IMR-90 (cell line): Measurements from ENCODE around the gene POMGNT1. TPM values are rescaled to one million over a fixed set of nuclear protein-coding genes. Genes with fewer than 3 reads are reported as not detected.
A peak's percentile ranks its signal among the peaks of the same experiment; 100 is the strongest.

ENCODE experiments used
- ATAC-seq: fragments of 200-7000 bp; cut with Tn5 transposase; 2 replicates; pipeline ENCODE4 v1.9.1; 2020; ENCODE audit warnings: low read depth, mild to moderate bottlenecking, moderate library complexity
- BruUV-seq: library from RNA; stranded (reverse); fragments of 400-500 nt; replicated peaks from 2 replicates; lab custom pipeline; 2021; lab: Mats Ljungman, UMichigan
- CTCF ChIA-PET: fragments of 300-600 bp; formaldehyde crosslinking; extraction: SDS; loops from one replicate; lab custom pipeline; 2021; ENCODE audit warnings: antibody characterized with exemption; lab: Yijun Ruan, JAX
- POLR2A ChIA-PET: fragments of 300-600 bp; sonication (Branson Sonifier 250); formaldehyde crosslinking; loops from one replicate; lab custom pipeline; 2022; ENCODE audit warnings: antibody characterized with exemption; ENCODE audit not compliant: unreplicated experiment; lab: Charles Lee
- DNase-seq: peaks from one replicate; pipeline ENCODE4 v3.0.0; 2013
- H2AFZ ChIP-seq: replicated peaks from 2 replicates; pipeline ENCODE3; 2013; ENCODE audit warnings: low read length, mild to moderate bottlenecking; ENCODE audit not compliant: poor library complexity
- H2AK5ac ChIP-seq: 2 replicates; pipeline ENCODE4 v1.6.1; 2013; ENCODE audit warnings: low read depth, low read length, inconsistent platforms
- H2AK9ac ChIP-seq: replicated peaks from 2 replicates; pipeline ENCODE3; 2013; ENCODE audit warnings: mild to moderate bottlenecking, low read depth, low read length, moderate library complexity; ENCODE audit not compliant: poor library complexity
- H2BK120ac ChIP-seq: 2 replicates; pipeline ENCODE4 v1.6.1; 2013; ENCODE audit warnings: low read depth, low read length, inconsistent platforms
- H2BK15ac ChIP-seq: 3 replicates; pipeline ENCODE4 v1.6.1; 2013; ENCODE audit warnings: low read depth, low read length, inconsistent platforms
- H2BK20ac ChIP-seq: 2 replicates; pipeline ENCODE4 v1.6.1; 2013; ENCODE audit warnings: low read depth, mild to moderate bottlenecking, inconsistent platforms, low read length, moderate library complexity
- H2BK5ac ChIP-seq: 2 replicates; pipeline ENCODE4 v1.6.1; 2013; ENCODE audit warnings: mild to moderate bottlenecking, low read depth, low read length, inconsistent platforms; ENCODE audit not compliant: poor library complexity, severe bottlenecking
- H3K14ac ChIP-seq: replicated peaks from 2 replicates; pipeline ENCODE4 v1.6.1; 2013; ENCODE audit warnings: low read depth, low read length, inconsistent platforms
- H3K18ac ChIP-seq: 2 replicates; pipeline ENCODE4 v1.6.1; 2013; ENCODE audit warnings: low read depth, low read length, control low read depth
- H3K23ac ChIP-seq: 2 replicates; pipeline ENCODE4 v1.6.1; 2013; ENCODE audit warnings: low read depth, low read length, inconsistent platforms
- H3K27ac ChIP-seq: 2 replicates; pipeline ENCODE4 v1.5.1; 2013; ENCODE audit warnings: mild to moderate bottlenecking, control low read depth, low read length; ENCODE audit not compliant: insufficient read depth
- H3K27me3 ChIP-seq: 2 replicates; pipeline ENCODE4 v1.6.1; 2013; ENCODE audit warnings: low read length; ENCODE audit not compliant: control insufficient read depth, insufficient read depth
- H3K36me3 ChIP-seq: 2 replicates; pipeline ENCODE4 v1.6.1; 2013; ENCODE audit warnings: low read length, mixed read lengths; ENCODE audit not compliant: control insufficient read depth, insufficient read depth
- H3K4ac ChIP-seq: 2 replicates; pipeline ENCODE4 v1.6.1; 2013; ENCODE audit warnings: low read depth, low read length, inconsistent platforms
- H3K4me1 ChIP-seq: 2 replicates; pipeline ENCODE4 v1.6.1; 2013; ENCODE audit warnings: low read length, mixed read lengths; ENCODE audit not compliant: control insufficient read depth, insufficient read depth
- H3K4me2 ChIP-seq: 2 replicates; pipeline ENCODE4 v1.6.1; 2013; ENCODE audit warnings: low read depth, mild to moderate bottlenecking, control low read depth, low read length, moderate library complexity
- H3K4me3 ChIP-seq: 2 replicates; pipeline ENCODE4 v1.5.1; 2013; ENCODE audit warnings: low read depth, mild to moderate bottlenecking, control low read depth, low read length, moderate library complexity; ENCODE audit not compliant: insufficient read depth
- H3K56ac ChIP-seq: 2 replicates; pipeline ENCODE4 v1.6.1; 2013; ENCODE audit warnings: low read length, inconsistent platforms; ENCODE audit not compliant: insufficient read depth; ENCODE audit errors: extremely low read depth
- H3K79me1 ChIP-seq, 2 experiments: 2 replicates each; pipeline ENCODE4 v1.6.1; 2013; ENCODE audit warnings: low read length in 2 of 2, inconsistent platforms in 1 of 2, low read depth in 1 of 2
- H3K9ac ChIP-seq: 2 replicates; pipeline ENCODE4 v1.6.1; 2013; ENCODE audit warnings: low read depth, low read length, control low read depth
- H3K9me1 ChIP-seq: 2 replicates; pipeline ENCODE4 v1.6.1; 2013; ENCODE audit warnings: low read length, inconsistent platforms; ENCODE audit not compliant: insufficient read depth
- H3K9me3 ChIP-seq: 2 replicates; pipeline ENCODE4 v1.6.1; 2013; ENCODE audit warnings: low read length; ENCODE audit not compliant: control insufficient read depth, insufficient read depth
- H4K20me1 ChIP-seq: 2 replicates; pipeline ENCODE4 v1.6.1; 2013; ENCODE audit warnings: low read length, inconsistent platforms; ENCODE audit not compliant: insufficient read depth
- H4K5ac ChIP-seq: 2 replicates; pipeline ENCODE4 v1.6.1; 2013; ENCODE audit warnings: mild to moderate bottlenecking, low read depth, low read length, control low read depth
- H4K8ac ChIP-seq, 2 experiments: 2 replicates each; pipeline ENCODE4 v1.6.1; 2013; ENCODE audit warnings: low read depth in 2 of 2, low read length in 2 of 2, control low read depth in 1 of 2, inconsistent platforms in 1 of 2
- H4K91ac ChIP-seq: 2 replicates; pipeline ENCODE4 v1.6.1; 2013; ENCODE audit warnings: low read depth, low read length, inconsistent platforms; ENCODE audit not compliant: insufficient read depth
- CEBPB ChIP-seq: IDR thresholded peaks from 2 replicates; pipeline ENCODE4 v1.6.1; 2012; ENCODE audit warnings: low read depth, low read length, improper control_type of control experiment
- CHD1 ChIP-seq: IDR thresholded peaks from 2 replicates; pipeline ENCODE4 v1.6.1; 2012; ENCODE audit warnings: low read depth, low read length, improper control_type of control experiment
- FOS ChIP-seq: fragments of 150-350 bp; IDR thresholded peaks from 2 replicates; pipeline ENCODE4 v1.6.1; 2016; ENCODE audit warnings: low read depth, low read length
- NFE2L2 ChIP-seq: fragments of 150-350 bp; IDR thresholded peaks from 2 replicates; pipeline ENCODE4 v1.6.1; 2016; ENCODE audit warnings: low read depth, mild to moderate bottlenecking, low read length
- POLR2A ChIP-seq: IDR thresholded peaks from 2 replicates; pipeline ENCODE4 v1.6.1; 2012; ENCODE audit warnings: mild to moderate bottlenecking, low read depth, low read length
- SMC3 ChIP-seq: fragments of 150-350 bp; IDR thresholded peaks from 2 replicates; pipeline ENCODE4 v1.6.1; 2016; ENCODE audit warnings: low read depth, mild to moderate bottlenecking, antibody characterized with exemption, low read length, moderate library complexity
- USF2 ChIP-seq: fragments of 150-350 bp; IDR thresholded peaks from 2 replicates; pipeline ENCODE4 v1.6.1; 2017; ENCODE audit warnings: mild to moderate bottlenecking, antibody characterized with exemption, low read length, low read depth
- WGBS, 2 experiments: methylation state at CpG; one replicate each; pipeline versions ENCODE4 v1.1.5 to v1.1.7; 2013; ENCODE audit warnings: missing lambda C conversion rate in 2 of 2; ENCODE audit not compliant: insufficient read length in 1 of 2; ENCODE audit errors: extremely low coverage in 2 of 2; 5-methylcytosine and 5-hydroxymethylcytosine counted together
- dilution Hi-C: fragments of 300-500 bp; cut with HindIII; formaldehyde crosslinking; loops from one replicate; pipeline ENCODE4 v1.14.3; 2018; ENCODE audit warnings: low sequenced_read_pairs; ENCODE audit not compliant: unreplicated experiment
- in situ Hi-C: fragments of 300-500 bp; cut with MboI; formaldehyde crosslinking; loops from 3 replicates; pipeline ENCODE4 v1.14.3; 2019; ENCODE audit warnings: low sequenced_read_pairs, inconsistent platforms, mixed read lengths
- intact Hi-C: fragments of 100-400 bp; cut with micrococcal nuclease; formaldehyde crosslinking; loops from 2 replicates; pipeline ENCODE4 v1.10.0; 2022
- polyA plus RNA-seq, 3 experiments: library from polyadenylated mRNA; depleted of rRNA; stranded (reverse); fragments of >200 nt; gene quantifications; 2 replicates each; pipeline ENCODE4 v1.2.3, GENCODE V29; 2012; ENCODE audit warnings: low replicate concordance in 1 of 3
- total RNA-seq: library from RNA; depleted of rRNA; stranded (reverse); fragments of >200 nt; gene quantifications from 2 replicates; pipeline ENCODE4 v1.2.3, GENCODE V29; 2012

The POMGNT1 gene
- total and polyA plus RNA-seq, 2 of the 4 experiments (the other 2 are of a cell fraction): 54.8 to 65.3 TPM

- no peak overlapping the region for H4K8ac ChIP-seq
- no peaks in the 10 kb centered on the region for H4K20me1 ChIP-seq
- H3K4me2 ChIP-seq: no peak overlapping the region
- no peak overlapping the region for H3K4me3 ChIP-seq
- H4K91ac ChIP-seq: no peak overlapping the region
- no TSS peak for BruUV-seq
- no peak overlapping the region for H3K14ac ChIP-seq
- peaks cover 2% of the 10 kb centered on the region; the same call in 1 of the 2 replicates for H3K36me3 ChIP-seq
- no peaks in the 10 kb centered on the region for H3K9me3 ChIP-seq
- intact Hi-C loops (no loop called here), in situ Hi-C loops (no loop called here), dilution Hi-C loops (no loop called here)
- peaks cover 2% of the 10 kb centered on the region; the same call in 1 of the 2 replicates for H3K4me1 ChIP-seq
- H2AFZ ChIP-seq: peak overlapping the region; percentile 35
- H2BK5ac ChIP-seq: no peak overlapping the region
- no peak for TF ChIP-seq POLR2A
- TF ChIP-seq SMC3: no peak
- no peak for TF ChIP-seq USF2
- no peak for TF ChIP-seq FOS
- TF ChIP-seq CHD1: no peak
- TF ChIP-seq NFE2L2: no peak
- no peak for TF ChIP-seq CEBPB
- no peaks in the 10 kb centered on the region for H3K27me3 ChIP-seq
- 78% methylated on average over 7 of the region's 18 CpGs; no CpG with 5 or more reads in 1 of the 2 experiments for whole genome bisulfite sequencing, 2 experiments
- no peaks in the 10 kb centered on the region; a peak in 1 of 4 replicates for H3K79me1 ChIP-seq
- H3K9ac ChIP-seq: no peak overlapping the region
- DNase-seq (no peak), ATAC-seq (no peak)
- peak overlapping the region; percentile 19 for H2AK9ac ChIP-seq
- no peak overlapping the region for H3K23ac ChIP-seq
- H3K18ac ChIP-seq: no peak overlapping the region
- H2BK20ac ChIP-seq: no peak overlapping the region
- no peak overlapping the region for H2BK120ac ChIP-seq
- CTCF ChIA-PET: no interaction called here
- 0 out of 2 replicates have a peak, but pooled peaks cover 6% of the 10 kb centered on the region for H3K9me1 ChIP-seq
- H3K56ac ChIP-seq: no peak overlapping the region
- no peak overlapping the region for H3K4ac ChIP-seq
- H4K5ac ChIP-seq: no peak overlapping the region
- H2AK5ac ChIP-seq: no peak overlapping the region
- no peak overlapping the region for H3K27ac ChIP-seq
- POLR2A ChIA-PET: no interaction called here
- H2BK15ac ChIP-seq: no peak overlapping the region
Observed at GRCh38 chr1:46219551-46220520, 21.6 kb upstream of the POMGNT1 start.
